B cell (primary cell): ENCODE data around the gene DHH. TPM values are rescaled to one million over a fixed set of nuclear protein-coding genes. Genes with fewer than 3 reads are reported as not detected.

Experiments used
- ATAC-seq: fragments of 200-7000 bp; cut with Tn5 transposase; one replicate; pipeline ENCODE4 v1.10.0; 2021; ENCODE audit warnings: low read depth, mild to moderate bottlenecking, moderate number of reproducible peaks, moderate library complexity
- CTCF ChIA-PET: fragments of 350-600 bp; sonication (Branson Sonifier 250); formaldehyde crosslinking; loops from one replicate; lab custom pipeline; 2021; ENCODE audit warnings: antibody characterized with exemption, inconsistent platforms; lab: Charles Lee
- POLR2A ChIA-PET: fragments of 350-600 bp; sonication (Branson Sonifier 250); formaldehyde crosslinking; loops from one replicate; lab custom pipeline; 2021; ENCODE audit warnings: antibody characterized with exemption; lab: Charles Lee
- DNase-seq: peaks from one replicate; pipeline ENCODE4 v3.0.0; 2013
- H2AFZ ChIP-seq: 2 replicates; pipeline ENCODE4 v1.6.1; 2012; ENCODE audit warnings: mild to moderate bottlenecking, low read depth, low read length; ENCODE audit not compliant: insufficient read depth, poor library complexity, severe bottlenecking
- H3K27ac ChIP-seq, 2 donors: 1 replicate in 1 of 2; 2 replicates in 1 of 2; pipeline ENCODE4 v1.5.1; 2012 to 2013; ENCODE audit warnings: low read length in 2 of 2, mild to moderate bottlenecking in 2 of 2, moderate library complexity in 1 of 2
- H3K27me3 ChIP-seq, 4 experiments: fragments of 200-600 bp in 1 of 4; sonication (generic) in 1 of 4; replicated peaks in 1 of 4; 1 replicate in 2 of 4; 2 replicates in 2 of 4; pipeline versions ENCODE4 v1.6.1 to v1.7.0; 2013 to 2016; ENCODE audit warnings: low read length in 3 of 4, mild to moderate bottlenecking in 2 of 4, mixed read lengths in 1 of 4, moderate library complexity in 1 of 4; ENCODE audit not compliant: insufficient read depth in 4 of 4, control insufficient read depth in 3 of 4; ENCODE audit errors: control extremely low read depth in 1 of 4
- H3K36me3 ChIP-seq, 2 experiments: replicated peaks in 1 of 2; 1 replicate in 1 of 2; 2 replicates in 1 of 2; pipeline versions ENCODE4 v1.6.1 to v1.7.1; 2013; ENCODE audit warnings: low read length in 1 of 2; ENCODE audit not compliant: insufficient read depth in 2 of 2, control insufficient read depth in 1 of 2; ENCODE audit errors: control extremely low read depth in 1 of 2, extremely low read depth in 1 of 2
- H3K4me1 ChIP-seq, 2 donors: fragments of 200-600 bp in 1 of 2; sonication (generic) in 1 of 2; 1 replicate in 1 of 2; 2 replicates in 1 of 2; pipeline versions ENCODE4 v1.5.1 to v1.6.1; 2013 to 2017; ENCODE audit warnings: low read length in 2 of 2; ENCODE audit not compliant: control insufficient read depth in 2 of 2, insufficient read depth in 2 of 2
- H3K4me2 ChIP-seq: replicated peaks from 2 replicates; pipeline ENCODE3; 2012; ENCODE audit warnings: mild to moderate bottlenecking, low read depth, low read length; ENCODE audit not compliant: poor library complexity, severe bottlenecking
- H3K4me3 ChIP-seq, 5 experiments: fragments of 200-600 bp in 1 of 5; sonication (generic) in 1 of 5; 1 replicate in 3 of 5; 2 replicates in 2 of 5; pipeline versions ENCODE4 v1.5.1 to v1.7.0; 2011 to 2016; ENCODE audit warnings: low read length in 4 of 5, mild to moderate bottlenecking in 4 of 5, low read depth in 2 of 5, control low read depth in 1 of 5, moderate library complexity in 1 of 5; ENCODE audit not compliant: insufficient read depth in 1 of 5; ENCODE audit errors: control extremely low read depth in 1 of 5, extremely low read depth in 1 of 5
- H3K79me2 ChIP-seq: fragments of 200-600 bp; sonication (generic); one replicate; pipeline ENCODE4 v1.6.0; 2016; ENCODE audit warnings: low read length; ENCODE audit not compliant: control insufficient read depth, insufficient read depth
- H3K9ac ChIP-seq: fragments of 200-600 bp; sonication (generic); 2 replicates; pipeline ENCODE4 v1.6.1; 2017; ENCODE audit warnings: mild to moderate bottlenecking, low read length, moderate library complexity
- H3K9me3 ChIP-seq, 3 donors: one replicate each; pipeline versions ENCODE4 v1.6.1 to v1.7.1; 2013; ENCODE audit warnings: low read length in 2 of 3; ENCODE audit not compliant: control insufficient read depth in 2 of 3, insufficient read depth in 1 of 3; ENCODE audit errors: control extremely low read depth in 1 of 3
- H4K20me1 ChIP-seq: 2 replicates; pipeline ENCODE4 v1.6.0; 2012; ENCODE audit warnings: mild to moderate bottlenecking, low read length; ENCODE audit not compliant: insufficient read depth, control insufficient read depth, poor library complexity, severe bottlenecking
- H3K27ac Mint-ChIP-seq: one replicate; pipeline ENCODE4 v1.8.0; 2021; ENCODE audit warnings: mixed read lengths
- H3K27me3 Mint-ChIP-seq: one replicate; pipeline ENCODE4 v1.8.0; 2021; ENCODE audit warnings: mixed read lengths
- H3K4me1 Mint-ChIP-seq: one replicate; pipeline ENCODE4 v1.8.0; 2021; ENCODE audit warnings: mixed read lengths
- H3K4me3 Mint-ChIP-seq: one replicate; pipeline ENCODE4 v1.8.0; 2021; ENCODE audit warnings: mixed read lengths
- H3K9me3 Mint-ChIP-seq: one replicate; pipeline ENCODE4 v1.8.0; 2022; ENCODE audit warnings: mixed read lengths; ENCODE audit not compliant: insufficient read depth
- CTCF ChIP-seq: fragments of 200-600 bp; IDR thresholded peaks from one replicate; pipeline ENCODE4 v1.8.0; 2022; ENCODE audit warnings: antibody characterized with exemption, mild to moderate bottlenecking
- EZH2 ChIP-seq: IDR thresholded peaks from 2 replicates; pipeline ENCODE4 v1.6.1; 2012; ENCODE audit warnings: borderline replicate concordance, low read depth, mild to moderate bottlenecking, moderate library complexity, low read length; ENCODE audit not compliant: insufficient read depth, poor library complexity, severe bottlenecking
- WGBS: methylation state at CpG from one replicate; pipeline ENCODE4 v1.1.5; 2013; ENCODE audit warnings: missing lambda C conversion rate; ENCODE audit not compliant: insufficient coverage; 5-methylcytosine and 5-hydroxymethylcytosine counted together
- intact Hi-C: fragments of 100-400 bp; cut with micrococcal nuclease; formaldehyde crosslinking; loops from one replicate; pipeline ENCODE4 v1.10.0; 2022
- polyA plus RNA-seq: library from polyadenylated mRNA; depleted of rRNA; stranded (reverse); fragments of >200 nt; gene quantifications from 2 replicates; pipeline ENCODE4 v1.2.3, GENCODE V29; 2012
- total RNA-seq, 2 donors: library from RNA; stranded (reverse); fragments of 120-200 nt in 1 of 2; gene quantifications; 1 replicate in 1 of 2; 2 replicates in 1 of 2; pipeline versions ENCODE4 v1.2.3 to v1.2.4, GENCODE V29; 2013 to 2022

The DHH gene
- total and polyA plus RNA-seq, 2 donors (not counting 1 experiment from before 2014, with no cell fraction given) = 0.07 to 0.81 TPM

DNA sequence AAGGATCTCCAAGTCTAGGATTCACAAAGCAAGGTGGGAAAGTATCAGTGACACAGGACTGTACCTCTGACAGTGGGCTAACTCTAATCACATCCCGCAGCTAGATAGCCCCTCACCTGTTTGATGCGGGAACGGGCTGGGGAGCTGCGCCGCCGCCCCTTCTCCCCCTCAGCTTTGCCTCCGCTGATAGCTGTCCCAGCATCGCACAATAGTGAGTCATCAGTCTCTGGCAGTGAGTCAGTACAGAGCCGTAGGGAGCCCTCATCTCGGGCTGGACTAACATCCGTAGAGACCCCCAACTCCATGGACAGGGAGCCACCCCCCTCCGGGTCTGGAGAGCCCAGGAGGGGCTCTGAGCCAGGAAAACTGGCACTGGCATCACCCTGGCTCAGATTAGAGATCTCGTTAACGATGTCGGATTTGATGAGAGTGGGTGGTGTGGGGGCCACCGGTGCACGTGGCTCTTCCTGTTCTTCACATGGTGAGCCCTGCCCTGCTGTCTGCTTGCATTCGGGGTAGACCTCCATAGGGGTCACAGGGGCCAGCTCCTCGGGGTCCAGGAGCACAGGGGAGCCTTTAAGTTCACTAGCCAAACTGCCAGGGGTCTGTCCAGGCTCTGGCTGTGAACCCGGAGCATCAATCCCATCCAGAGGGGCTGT is 44.9 kb downstream of the DHH start:
- Histone ChIP-seq H3K9ac (no peak overlapping the region), H3K27me3 (no peaks in the 10 kb centered on the region), H3K79me2 (peaks cover 74% of the 10 kb centered on the region), H3K4me3 (no peak overlapping the region), H4K20me1 (peaks cover 68% of the 10 kb centered on the region), H3K36me3 (peaks cover 2 to 97% of the 10 kb centered on the region in 2 experiments), H3K27ac (no peak overlapping the region), H3K4me1 (no peaks in the 10 kb centered on the region), H3K4me2 (no peak overlapping the region), H2AFZ (no peak overlapping the region), H3K9me3 (no peaks in the 10 kb centered on the region)
- no peak overlapping the region for H3K4me3 Mint-ChIP-seq
- no peaks in the 10 kb centered on the region for H3K9me3 Mint-ChIP-seq
- CTCF ChIA-PET = interaction anchor here (2.0 kb wide), 1 partner anchor 14 kb away, joined by 9 read pairs; no protein-coding TSS in a partner anchor
- no peak overlapping the region for H3K27ac Mint-ChIP-seq
- TF ChIP-seq EZH2 = no peak
- TF ChIP-seq CTCF = no peak
- 95% methylated on average over 19 of the region's 20 CpGs for WGBS
- H3K4me1 Mint-ChIP-seq = peaks cover 3% of the 10 kb centered on the region
- DNase-seq (no peak), ATAC-seq (no peak)
- intact Hi-C loops = no loop called here
- no peaks in the 10 kb centered on the region for H3K27me3 Mint-ChIP-seq
- POLR2A ChIA-PET = interaction anchor here (1.3 kb wide), 1 partner anchor 20 kb away, joined by 3 read pairs; the partner anchor contains the start of gene RHEBL1

DNA sequence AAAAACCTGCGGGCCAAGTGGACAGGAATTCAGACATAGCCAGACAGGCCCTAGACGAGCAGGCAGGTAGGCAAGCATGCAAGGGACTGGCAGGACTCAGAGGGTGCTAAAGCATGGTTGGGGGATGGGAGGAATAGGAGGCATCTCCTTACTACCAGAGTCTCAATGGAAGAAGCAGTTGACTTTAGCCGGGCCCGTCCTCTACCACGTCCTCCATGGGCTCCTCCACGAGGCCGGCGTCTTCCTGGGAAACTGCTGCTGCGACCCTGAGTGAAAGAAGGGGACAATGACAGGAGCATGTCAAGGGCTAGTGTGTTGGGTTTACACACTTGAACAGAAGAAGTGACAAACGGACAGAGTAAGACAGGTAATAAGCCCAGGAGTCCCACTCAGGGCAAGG is 45.6 kb downstream of the DHH start:
- no peaks in the 10 kb centered on the region for H3K27me3 ChIP-seq
- H3K27me3 Mint-ChIP-seq = no peaks in the 10 kb centered on the region
- H3K9me3 ChIP-seq = no peaks in the 10 kb centered on the region
- ChIA-PET POLR2A (interaction anchor here (1.3 kb wide), 1 partner anchor 21 kb away, joined by 3 read pairs; the partner anchor contains the start of gene RHEBL1), CTCF (interaction anchor here (1.2 to 2.0 kb wide), 2 partner anchors 15 to 27 kb away, joined by 3 to 9 read pairs; no protein-coding TSS in a partner anchor)
- peaks cover 2 to 97% of the 10 kb centered on the region in 2 experiments for H3K36me3 ChIP-seq
- peaks cover under 1% of the 10 kb centered on the region for H3K4me1 Mint-ChIP-seq
- ATAC-seq (no peak), DNase-seq (no peak)
- no peak overlapping the region for H2AFZ ChIP-seq
- no peak overlapping the region for H3K4me3 Mint-ChIP-seq
- no peak overlapping the region for H3K27ac Mint-ChIP-seq
- H3K9ac ChIP-seq = no peak overlapping the region
- peaks cover 73% of the 10 kb centered on the region for H3K79me2 ChIP-seq
- H4K20me1 ChIP-seq = peaks cover 66% of the 10 kb centered on the region
- TF ChIP-seq EZH2 (no peak), CTCF (no peak)
- H3K9me3 Mint-ChIP-seq = no peaks in the 10 kb centered on the region
- H3K27ac ChIP-seq = no peak overlapping the region
- no peaks in the 10 kb centered on the region for H3K4me1 ChIP-seq
- H3K4me3 ChIP-seq = no peak overlapping the region
- intact Hi-C loops = no loop called here
- WGBS = 95% methylated on average over 8 of the region's 10 CpGs
- no peak overlapping the region for H3K4me2 ChIP-seq
